NCI-H460 (cell line): ENCODE results near the gene PCDHGA1. TPM values are rescaled to one million over a fixed set of nuclear protein-coding genes. Genes with fewer than 3 reads are reported as not detected.

Experiments
- DNase-seq: peaks from one replicate; pipeline ENCODE4 v3.0.0-alpha.2; 2016; ENCODE audit warnings: low read depth; ENCODE audit errors: extremely low read depth
- total RNA-seq: library from RNA; depleted of rRNA; stranded (reverse); fragments of >200 nt; shearing (Covaris generic); gene quantifications from 2 replicates; pipeline ENCODE4 v1.2.3, GENCODE V29; 2014

PCDHGA1 gene
- total RNA-seq, 1 experiment from 2014 or later, result 1.6 TPM

GRCh38 chr5:141524604-141525597 is 194.6 kb downstream of the PCDHGA1 start:
- DNase-seq, result peak; percentile 89

GRCh38 chr5:141525653-141526052 is 195.3 kb downstream of the PCDHGA1 start:
- DNase-seq, result no peak

- DNase-seq, result no peak
Measured at GRCh38 chr5:141527426-141527825, 197.1 kb downstream of the PCDHGA1 start.

- no peak for DNase-seq
Measured at GRCh38 chr5:141528291-141528984, 198.1 kb downstream of the PCDHGA1 start.

- no peak for DNase-seq
Measured at GRCh38 chr5:141529002-141529401, 198.7 kb downstream of the PCDHGA1 start.

- no peak for DNase-seq
Measured at GRCh38 chr5:141529873-141530272, 199.6 kb downstream of the PCDHGA1 start.

- no peak for DNase-seq
Measured at GRCh38 chr5:141532726-141533125, 202.4 kb downstream of the PCDHGA1 start.

GRCh38 chr5:141533897-141534296 is 203.6 kb downstream of the PCDHGA1 start:
- no peak for DNase-seq

- DNase-seq, result no peak
Measured at GRCh38 chr5:141534492-141535213, 204.3 kb downstream of the PCDHGA1 start.

GRCh38 chr5:141543053-141543452 is 212.7 kb downstream of the PCDHGA1 start:
- no peak for DNase-seq

GRCh38 chr5:141547488-141547887 is 217.2 kb downstream of the PCDHGA1 start:
- no peak for DNase-seq

GRCh38 chr5:141547921-141548320 is 217.6 kb downstream of the PCDHGA1 start:
- no peak for DNase-seq

GRCh38 chr5:141557681-141558136 is 227.4 kb downstream of the PCDHGA1 start:
- DNase-seq, result peak; percentile 90

GRCh38 chr5:141558150-141558549 is 227.8 kb downstream of the PCDHGA1 start:
- DNase-seq, result no peak

GRCh38 chr5:141559461-141559860 is 229.1 kb downstream of the PCDHGA1 start:
- no peak for DNase-seq

GRCh38 chr5:141560151-141560550 is 229.8 kb downstream of the PCDHGA1 start:
- no peak for DNase-seq

- peak; percentile 91 for DNase-seq
Measured at GRCh38 chr5:141560725-141561483, 230.6 kb downstream of the PCDHGA1 start.
